Measurements from ENCODE around the gene CRYM.

- no peak for TF ChIP-seq CTCF (IDR thresholded peaks at IDR 0.05; ENCODE audit: insufficient read depth, low read length, poor library complexity, severe bottlenecking)
- TF ChIP-seq EZH2phosphoT487 (conservative IDR thresholded peaks at IDR 0.05; ENCODE audit: low read length) = no peak
Observed at GRCh38 chr16:21324267-21324666, 46.2 kb upstream of the CRYM start.
